Right renal cortex interstitium (tissue), 3 donors: ENCODE results near the gene SBK1. TPM values are rescaled to one million over a fixed set of nuclear protein-coding genes. Genes with fewer than 3 reads are reported as not detected.

Experiments
- DNase-seq, 3 donors: peaks; one replicate each; pipeline ENCODE4 v3.0.0-alpha.2; 2013; ENCODE audit warnings: low read depth in 3 of 3, low spot score in 2 of 3
- polyA plus RNA-seq, 3 donors: library from polyadenylated mRNA; unstranded; fragments of 120-200 nt; gene quantifications; one replicate each; pipeline ENCODE4 v1.2.1, GENCODE V29; 2013; ENCODE audit not compliant: insufficient read length in 3 of 3

SBK1 gene
- polyA plus RNA-seq, 3 donors: 14.1 to 15.4 (median 14.2) TPM

GRCh38 chr16:28303132-28303531, 10.8 kb downstream of the SBK1 start:
- DNase-seq: no peak

GRCh38 chr16:28304214-28304613, 11.9 kb downstream of the SBK1 start:
- no peak for DNase-seq

GRCh38 chr16:28307936-28308335, 15.6 kb downstream of the SBK1 start:
- DNase-seq: no peak

DNA sequence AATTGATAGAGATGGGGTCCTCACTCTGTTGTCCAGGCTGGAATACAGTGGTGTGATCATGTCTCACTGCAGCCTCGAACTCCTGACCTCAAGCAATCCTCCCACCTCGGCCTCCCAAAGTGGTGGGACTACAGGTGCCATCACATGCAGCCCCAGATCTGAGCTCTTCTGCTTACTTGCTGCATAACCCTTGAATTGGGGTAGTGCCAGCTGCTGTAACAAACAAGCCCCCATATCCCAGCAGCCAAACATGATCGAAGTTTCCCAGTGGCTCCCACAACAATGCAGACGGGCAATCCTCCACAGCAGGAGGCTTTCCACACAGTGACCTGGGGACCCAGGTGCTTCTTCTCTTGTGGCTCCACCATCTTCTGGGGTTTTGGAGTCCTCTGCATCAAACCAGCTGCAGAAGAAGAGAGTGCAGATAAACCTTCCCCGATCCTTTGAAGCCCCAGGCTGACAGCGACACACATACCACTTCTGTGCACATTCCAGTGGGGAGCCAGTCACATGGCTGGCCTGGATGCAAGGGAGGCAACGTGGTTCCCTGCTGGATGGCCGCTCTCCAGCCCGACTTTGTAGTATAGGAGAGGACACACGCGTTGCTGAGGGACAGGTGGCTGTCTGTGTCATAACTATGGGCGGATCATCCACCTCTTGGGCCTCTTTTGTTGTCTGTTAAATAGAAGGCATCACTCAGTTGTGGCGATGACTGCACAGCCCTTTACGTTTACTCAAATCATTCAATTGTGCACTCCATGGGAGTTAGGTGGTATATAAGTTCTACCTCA, 16.7 kb downstream of the SBK1 start:
- DNase-seq: no peak

DNA sequence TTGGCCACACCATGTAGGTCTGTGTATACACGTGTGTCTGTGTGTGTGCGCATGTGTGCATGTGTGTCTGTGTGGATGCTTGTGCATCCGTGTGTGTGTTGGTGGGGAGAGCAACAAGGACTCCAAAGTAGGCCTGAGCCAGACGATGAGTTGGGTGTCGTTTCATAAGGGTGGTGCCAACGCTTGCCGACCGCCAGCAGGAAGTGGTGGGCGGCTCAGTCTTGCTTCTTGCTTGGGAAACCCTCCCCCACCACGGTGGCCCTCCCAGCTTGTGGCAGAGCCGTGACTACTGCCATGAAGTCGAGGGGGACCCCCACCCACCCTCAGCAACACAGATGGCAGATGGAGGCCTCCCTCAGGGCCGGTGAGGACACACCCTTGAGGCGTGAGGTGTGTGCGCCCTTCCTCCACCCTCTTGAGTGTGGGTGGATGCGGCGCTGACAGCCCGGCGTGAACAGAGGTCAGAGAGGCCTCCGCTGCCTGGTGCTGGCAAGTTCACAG, 17.5 kb downstream of the SBK1 start:
- no peak for DNase-seq

- no peak for DNase-seq
Observed at GRCh38 chr16:28310796-28311195, 18.5 kb downstream of the SBK1 start.

- DNase-seq: no peak
Observed at GRCh38 chr16:28311413-28311812, 19.1 kb downstream of the SBK1 start.

DNA sequence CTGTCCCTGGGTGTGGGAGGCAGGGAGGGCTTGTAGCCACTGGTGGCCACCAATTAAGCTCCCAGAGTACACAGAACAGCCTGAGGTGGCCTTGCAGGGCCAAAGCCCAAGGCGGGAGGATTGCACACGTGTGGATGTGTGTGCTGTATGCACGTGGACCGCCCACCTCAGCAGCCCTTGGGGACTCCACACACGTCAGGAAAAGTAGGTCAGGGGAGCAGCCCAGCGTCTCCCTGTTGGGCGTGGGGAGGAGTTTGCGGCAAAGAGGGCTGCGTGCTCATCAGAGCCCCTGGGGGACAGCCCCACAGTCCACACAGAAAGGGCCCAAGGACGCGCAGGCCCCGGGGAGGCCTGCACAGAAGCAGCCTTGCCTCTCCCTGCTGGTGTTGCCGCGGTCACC, 19.6 kb downstream of the SBK1 start:
- no peak for DNase-seq

GRCh38 chr16:28312327-28312726, 20.0 kb downstream of the SBK1 start:
- no peak for DNase-seq

DNA sequence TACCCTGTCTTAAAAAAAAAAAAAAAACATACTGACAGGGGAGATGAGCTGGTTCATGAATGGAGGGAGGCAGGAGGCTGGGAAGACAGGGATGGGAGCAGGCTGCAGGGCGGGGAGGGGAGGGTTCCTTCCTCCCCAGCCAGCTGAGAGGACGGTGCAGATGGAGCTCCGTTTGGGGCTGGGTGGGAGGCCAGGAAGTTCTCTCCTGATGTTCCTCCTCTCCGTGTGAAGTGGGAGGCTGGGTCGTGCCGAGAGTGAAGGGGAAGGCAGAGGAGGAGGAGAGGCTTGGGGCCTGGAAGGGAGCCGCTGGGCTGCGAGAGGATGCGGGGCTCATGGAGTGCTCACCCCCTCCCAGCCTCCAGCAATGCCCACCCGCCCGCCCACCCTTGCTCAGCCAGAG, 21.3 kb downstream of the SBK1 start:
- no peak for DNase-seq

DNA sequence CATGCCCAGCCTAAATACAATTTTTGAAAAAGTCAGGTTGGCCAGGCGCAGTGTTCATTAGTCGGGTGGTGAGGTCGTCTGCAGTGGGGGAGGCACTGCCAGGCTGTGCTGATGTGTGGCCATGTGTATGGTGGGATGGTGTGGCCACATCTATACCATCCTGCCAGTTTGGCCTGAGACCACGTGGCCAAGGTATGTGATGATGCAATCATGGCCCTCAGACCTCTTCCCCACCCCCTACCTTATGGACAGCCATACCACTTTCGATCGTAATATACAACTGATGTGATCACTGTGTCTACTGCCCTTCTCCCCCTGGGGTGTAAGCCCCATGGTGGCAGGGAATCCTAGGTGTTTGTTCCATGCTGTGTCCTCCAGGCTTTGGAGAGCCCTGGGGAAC, 23.7 kb downstream of the SBK1 start:
- no peak for DNase-seq

GRCh38 chr16:28317040-28317880, 24.9 kb downstream of the SBK1 start:
- no peak for DNase-seq

DNA sequence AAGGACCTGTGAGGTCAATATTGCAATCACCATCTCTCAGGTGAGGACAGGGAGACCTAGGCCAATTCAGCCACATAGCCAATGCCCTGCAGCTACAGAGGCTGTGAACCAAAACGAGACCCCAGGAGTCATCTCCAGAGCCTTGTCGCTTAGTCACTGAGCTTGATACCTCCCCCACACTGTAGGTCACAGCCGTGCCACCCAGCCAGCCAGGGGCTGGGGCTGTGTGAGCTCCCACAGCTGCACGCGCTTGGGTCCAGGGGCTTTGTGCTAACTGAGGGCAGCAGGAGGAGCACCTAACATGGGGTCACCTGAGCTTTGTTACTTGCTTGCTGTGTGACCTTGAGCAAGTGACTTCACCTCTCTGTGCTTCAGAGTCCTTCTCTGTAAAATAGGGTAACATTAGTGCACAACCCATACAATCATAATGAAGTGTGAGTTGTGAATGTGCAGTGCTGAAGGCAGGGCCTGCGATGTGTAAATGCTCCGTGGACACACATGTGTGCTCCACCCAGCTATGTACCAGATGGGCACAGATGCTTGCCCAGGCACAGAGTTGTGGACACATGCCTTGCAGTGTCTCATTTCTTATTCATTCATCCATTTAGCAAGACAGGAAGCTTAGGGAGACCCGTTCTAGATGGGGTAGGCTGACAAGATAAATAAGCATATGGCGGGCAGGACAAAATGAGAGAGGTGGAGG, 25.9 kb downstream of the SBK1 start:
- no peak for DNase-seq

DNA sequence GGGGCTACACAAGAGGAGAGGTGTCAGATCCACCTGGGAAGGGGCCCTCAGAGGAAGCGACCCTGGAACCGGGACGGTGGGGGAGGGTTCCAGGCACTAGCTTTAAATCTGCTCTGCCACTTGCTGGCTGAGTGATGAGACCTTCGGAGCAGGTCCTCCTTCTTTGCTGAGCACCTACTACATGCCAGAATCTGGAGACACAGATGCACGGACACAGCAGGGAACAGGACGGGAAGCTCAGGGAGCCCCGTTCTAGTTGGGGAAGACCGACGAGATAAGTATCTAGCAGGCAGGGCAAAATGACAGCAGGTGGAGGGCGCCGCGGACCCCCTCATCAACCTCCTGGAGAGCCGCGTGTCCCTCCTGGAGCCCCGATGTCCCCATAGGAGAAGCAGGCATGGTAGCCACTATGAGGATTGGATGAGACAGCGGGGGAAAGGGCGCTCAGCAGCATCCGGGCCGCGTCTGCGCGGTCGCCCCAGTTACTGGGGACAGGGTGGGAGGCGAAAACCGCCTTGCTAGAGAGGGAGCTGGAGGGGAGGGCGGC, 27.2 kb downstream of the SBK1 start:
- no peak for DNase-seq

GRCh38 chr16:28320023-28320561, 27.8 kb downstream of the SBK1 start:
- DNase-seq: no peak

- no peak for DNase-seq
Observed at GRCh38 chr16:28320741-28321140, 28.4 kb downstream of the SBK1 start.

GRCh38 chr16:28321700-28322411, 29.5 kb downstream of the SBK1 start:
- no peak for DNase-seq

DNA sequence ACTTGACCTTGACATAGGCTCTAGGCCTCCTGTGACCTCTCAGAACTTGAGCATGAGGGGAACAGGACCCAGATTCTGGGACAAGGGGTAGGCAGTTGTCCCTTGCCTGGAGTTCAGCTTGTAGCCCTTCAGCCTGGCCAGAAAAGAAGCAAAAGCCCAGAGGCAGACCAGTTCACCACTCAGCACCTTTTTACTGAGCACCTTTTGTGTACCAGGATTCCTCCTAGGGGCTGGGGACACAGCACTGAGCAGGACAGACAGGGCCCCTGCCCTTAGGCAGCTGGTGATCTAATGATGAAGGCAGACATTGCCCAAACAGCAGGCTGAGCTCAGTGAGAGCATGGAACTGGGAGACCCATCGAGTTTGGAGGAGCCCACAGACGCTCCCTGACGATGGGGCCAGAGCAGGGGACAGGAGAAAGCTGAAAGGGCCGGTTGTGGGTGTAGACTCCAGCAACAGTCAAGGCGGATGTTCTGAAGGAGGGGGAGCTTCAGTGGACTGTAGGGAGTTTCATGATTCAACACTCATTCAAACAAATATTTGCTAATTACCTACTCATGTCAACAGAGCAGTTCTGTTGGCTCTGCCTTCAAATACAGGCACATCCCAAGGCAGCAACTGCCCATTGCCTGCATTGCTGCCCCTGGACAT, 32.0 kb downstream of the SBK1 start:
- no peak for DNase-seq

GRCh38 chr16:28324887-28325279, 32.6 kb downstream of the SBK1 start:
- DNase-seq: no peak
